Activated CD4-positive, CD25-positive, alpha-beta regulatory T cell treated with anti-CD3 and anti-CD28 coated beads, Interleukin-2, amount 50 U/mL, for 24 hours (primary cell): ENCODE data around the gene EXOC6B.

Source experiments
- ATAC-seq, 2 donors: fragments of 150-1000 bp; cut with Tn5 transposase; one replicate each; pipeline ENCODE4 v1.10.0; 2021; ENCODE audit warnings: mild to moderate bottlenecking in 1 of 2, moderate library complexity in 1 of 2

Gene EXOC6B

GRCh38 chr2:72263776-72264060 is 562.1 kb downstream of the EXOC6B start:
- ATAC-seq: no peak

GRCh38 chr2:72263043-72263775 is 562.6 kb downstream of the EXOC6B start:
- ATAC-seq: no peak

GRCh38 chr2:72261076-72261475 is 564.8 kb downstream of the EXOC6B start:
- ATAC-seq: no peak

GRCh38 chr2:72255540-72255939 is 570.3 kb downstream of the EXOC6B start:
- no peak for ATAC-seq

- no peak for ATAC-seq
Measured at GRCh38 chr2:72254831-72255451, 570.9 kb downstream of the EXOC6B start.

- no peak for ATAC-seq
Measured at GRCh38 chr2:72238311-72238710, 587.5 kb downstream of the EXOC6B start.

GRCh38 chr2:72237549-72237948 is 588.3 kb downstream of the EXOC6B start:
- ATAC-seq: no peak

GRCh38 chr2:72236445-72237067 is 589.3 kb downstream of the EXOC6B start:
- no peak for ATAC-seq

- ATAC-seq: no peak
Measured at GRCh38 chr2:72235497-72236415, 590.1 kb downstream of the EXOC6B start.

GRCh38 chr2:72233211-72233610 is 592.6 kb downstream of the EXOC6B start:
- no peak for ATAC-seq

- ATAC-seq: no peak
Measured at GRCh38 chr2:72222829-72223564, 602.8 kb downstream of the EXOC6B start.

- ATAC-seq: no peak
Measured at GRCh38 chr2:72220170-72220569, 605.7 kb downstream of the EXOC6B start.

GRCh38 chr2:72214429-72215143 is 611.2 kb downstream of the EXOC6B start:
- ATAC-seq: no peak

- no peak for ATAC-seq
Measured at GRCh38 chr2:72212486-72212855, 613.4 kb downstream of the EXOC6B start.

- no peak for ATAC-seq
Measured at GRCh38 chr2:72211777-72212485, 613.9 kb downstream of the EXOC6B start.

- ATAC-seq: no peak
Measured at GRCh38 chr2:72211350-72211749, 614.5 kb downstream of the EXOC6B start.

- ATAC-seq: no peak
Measured at GRCh38 chr2:72210470-72210869, 615.4 kb downstream of the EXOC6B start.

GRCh38 chr2:72208225-72208624 is 617.6 kb downstream of the EXOC6B start:
- ATAC-seq: no peak

- no peak for ATAC-seq
Measured at GRCh38 chr2:72207334-72207733, 618.5 kb downstream of the EXOC6B start.

GRCh38 chr2:72205504-72205881 is 620.3 kb downstream of the EXOC6B start:
- no peak for ATAC-seq

- ATAC-seq: no peak
Measured at GRCh38 chr2:72204786-72205503, 620.9 kb downstream of the EXOC6B start.
